Stimulated activated CD8-positive, alpha-beta memory T cell treated with anti-CD3 and anti-CD28 coated beads, Interleukin-2, amount 100 ng/mL, for 1 hour (primary cell): ENCODE results near the gene ORAI3.

Source experiments
- DNase-seq, 2 donors: peaks; one replicate each; pipeline ENCODE4 v3.0.0-alpha.2; 2020; ENCODE audit warnings: low read depth in 2 of 2

The ORAI3 gene

DNA sequence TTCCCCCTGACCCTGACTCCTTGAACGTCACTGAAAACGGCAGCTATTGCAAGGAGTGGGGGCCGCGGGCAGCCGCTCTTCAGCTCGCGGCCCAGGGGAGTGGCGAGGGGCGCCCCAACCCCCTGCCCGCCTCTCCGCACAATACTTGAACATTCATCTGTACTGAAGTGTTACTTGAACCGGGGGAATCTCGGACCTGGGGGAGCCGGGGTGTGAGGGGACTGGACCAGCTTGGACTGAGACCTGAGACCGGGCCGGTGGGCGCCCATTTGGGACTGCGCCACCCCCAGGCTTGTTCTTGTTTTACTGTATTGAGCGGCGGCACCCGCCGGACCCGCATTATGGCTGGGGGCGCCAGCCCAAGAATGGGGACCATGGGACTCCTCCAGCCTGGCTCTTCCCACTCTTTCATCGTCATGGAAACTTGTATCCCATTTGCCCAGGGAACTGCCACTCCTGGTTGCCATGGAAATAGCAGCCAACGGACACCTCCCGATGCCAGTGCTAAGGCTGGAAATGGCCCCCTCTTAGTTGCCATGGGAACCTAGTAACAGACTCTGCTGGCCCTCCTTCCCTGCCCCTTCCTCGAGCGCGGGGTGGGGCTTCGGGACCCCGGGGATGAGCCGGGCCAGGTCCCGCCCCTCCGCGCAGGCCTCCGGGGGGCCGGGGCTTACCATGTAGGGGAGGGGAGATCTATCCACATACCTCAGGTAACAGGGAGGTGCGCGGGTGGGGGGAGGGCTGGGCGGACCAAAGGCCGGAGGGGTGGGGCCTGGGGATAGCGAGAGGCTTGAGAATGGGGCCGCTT, 805 bp upstream of the ORAI3 start:
- DNase-seq: no peak

DNA sequence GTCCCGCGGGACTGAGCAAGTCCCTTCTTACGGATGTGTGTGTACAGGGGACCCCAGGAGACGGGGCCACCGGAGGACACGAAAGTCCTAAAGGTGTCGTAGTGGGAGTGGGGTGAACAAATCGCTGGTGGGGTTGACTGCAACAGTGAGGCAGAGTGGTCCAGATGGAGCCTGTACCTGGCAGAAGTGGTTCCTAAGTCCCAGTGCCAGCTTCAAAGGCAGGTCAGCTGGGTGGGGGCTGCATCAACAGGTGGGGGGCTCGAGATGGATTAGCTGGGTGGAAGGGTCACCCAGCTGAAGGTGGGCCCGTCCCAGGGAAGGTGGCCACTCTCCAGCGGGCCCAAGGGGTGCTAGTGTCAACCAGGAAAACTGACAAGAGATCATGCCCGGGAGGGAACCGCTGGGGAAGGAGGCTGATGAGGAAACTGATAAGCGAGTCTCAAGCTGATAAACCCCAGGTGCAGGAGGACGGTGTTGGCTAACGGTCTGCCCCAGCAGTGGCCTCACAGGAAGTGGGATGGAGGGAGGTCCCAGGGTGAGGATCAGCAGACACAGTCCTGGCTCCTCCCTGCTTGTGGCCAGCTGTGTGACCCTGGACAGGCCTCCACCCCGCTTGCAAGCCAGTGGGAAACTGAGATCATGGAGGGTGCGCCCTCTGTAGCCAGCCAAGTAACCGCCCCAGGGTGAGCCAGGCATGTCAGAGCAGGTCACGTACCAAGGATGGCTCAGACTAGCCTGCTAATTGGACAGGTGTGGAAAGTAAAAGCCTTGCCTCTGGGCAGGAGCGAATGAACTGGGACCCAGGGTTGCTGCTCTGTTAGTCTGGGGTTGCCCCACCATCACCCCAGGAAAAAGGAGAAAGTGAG, 1.0 kb downstream of the ORAI3 start:
- DNase-seq: no peak

DNA sequence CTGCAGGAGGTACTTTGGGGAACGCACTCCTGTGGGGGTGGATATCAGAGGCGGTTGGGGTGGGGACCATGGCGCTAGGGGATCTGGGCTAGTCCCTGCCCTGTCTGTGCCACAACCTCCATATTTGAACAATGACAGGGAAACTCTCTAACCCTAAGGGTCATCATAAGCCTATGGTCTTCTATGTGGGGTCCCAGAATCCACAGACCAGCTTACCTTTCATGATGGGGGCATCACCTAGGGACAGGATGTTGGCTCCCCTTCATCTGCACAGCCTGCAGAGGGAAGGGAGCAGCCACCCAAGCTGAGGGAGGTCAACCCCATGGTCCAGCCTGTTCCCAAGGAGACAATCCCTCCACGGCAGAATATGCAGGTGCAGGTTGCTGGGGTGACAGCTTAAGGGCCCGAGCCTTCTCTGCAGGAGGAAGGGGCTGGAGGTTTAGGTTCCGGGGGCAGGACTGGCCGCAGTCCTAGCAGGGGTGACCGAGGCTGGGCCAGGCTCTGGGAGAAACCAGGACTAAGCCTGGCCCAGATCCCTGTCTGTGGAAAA, 1.7 kb downstream of the ORAI3 start:
- no peak for DNase-seq

DNA sequence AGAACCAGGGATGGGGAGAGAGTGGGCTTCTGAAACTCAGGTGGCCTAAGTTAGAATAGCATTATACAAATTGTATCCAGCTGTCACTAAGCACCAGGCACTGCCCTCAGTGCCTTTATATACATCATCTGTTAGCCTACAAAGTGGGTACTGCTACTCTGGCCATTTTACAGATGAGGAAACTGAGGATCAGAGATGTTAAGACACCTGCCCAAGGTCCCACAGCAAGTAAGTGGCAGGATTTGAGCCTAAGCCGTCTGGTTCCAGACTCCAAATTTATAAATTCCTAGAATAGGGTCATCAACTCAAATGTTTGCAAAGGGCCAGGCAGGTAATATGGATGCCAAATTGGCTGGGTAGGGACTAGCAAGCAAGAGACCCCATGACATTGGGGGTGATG, 2.3 kb downstream of the ORAI3 start:
- no peak for DNase-seq

DNA sequence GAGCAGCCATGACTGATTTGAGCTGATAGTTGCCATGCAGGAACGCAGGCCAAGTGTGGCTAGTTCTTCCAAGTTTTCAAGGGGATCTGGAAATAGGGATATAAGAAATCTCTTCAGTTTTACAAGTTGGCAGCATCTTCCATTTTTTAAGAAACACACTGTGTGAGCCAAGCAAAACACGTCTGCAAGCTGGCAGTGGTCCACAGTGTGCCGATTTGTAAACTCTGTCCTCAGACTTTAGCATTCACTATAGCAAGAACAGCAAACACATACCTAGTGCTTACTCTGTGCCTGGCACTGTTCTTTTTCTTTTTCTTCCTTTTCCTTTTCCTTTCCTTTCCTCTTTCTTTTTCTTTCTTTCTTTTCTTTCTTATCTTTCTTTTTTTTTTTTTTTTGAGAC, 2.9 kb downstream of the ORAI3 start:
- no peak for DNase-seq

DNA sequence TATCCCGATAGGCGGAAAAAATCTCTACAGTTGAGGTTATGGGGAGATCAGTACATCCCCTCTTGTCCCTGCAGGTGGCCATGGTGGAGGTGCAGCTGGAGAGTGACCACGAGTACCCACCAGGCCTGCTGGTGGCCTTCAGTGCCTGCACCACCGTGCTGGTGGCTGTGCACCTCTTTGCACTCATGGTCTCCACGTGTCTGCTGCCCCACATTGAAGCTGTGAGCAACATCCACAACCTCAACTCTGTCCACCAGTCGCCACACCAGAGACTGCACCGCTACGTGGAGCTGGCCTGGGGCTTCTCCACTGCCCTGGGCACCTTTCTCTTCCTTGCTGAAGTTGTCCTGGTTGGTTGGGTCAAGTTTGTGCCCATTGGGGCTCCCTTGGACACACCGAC, 4.2 kb downstream of the ORAI3 start:
- DNase-seq: no peak

DNA sequence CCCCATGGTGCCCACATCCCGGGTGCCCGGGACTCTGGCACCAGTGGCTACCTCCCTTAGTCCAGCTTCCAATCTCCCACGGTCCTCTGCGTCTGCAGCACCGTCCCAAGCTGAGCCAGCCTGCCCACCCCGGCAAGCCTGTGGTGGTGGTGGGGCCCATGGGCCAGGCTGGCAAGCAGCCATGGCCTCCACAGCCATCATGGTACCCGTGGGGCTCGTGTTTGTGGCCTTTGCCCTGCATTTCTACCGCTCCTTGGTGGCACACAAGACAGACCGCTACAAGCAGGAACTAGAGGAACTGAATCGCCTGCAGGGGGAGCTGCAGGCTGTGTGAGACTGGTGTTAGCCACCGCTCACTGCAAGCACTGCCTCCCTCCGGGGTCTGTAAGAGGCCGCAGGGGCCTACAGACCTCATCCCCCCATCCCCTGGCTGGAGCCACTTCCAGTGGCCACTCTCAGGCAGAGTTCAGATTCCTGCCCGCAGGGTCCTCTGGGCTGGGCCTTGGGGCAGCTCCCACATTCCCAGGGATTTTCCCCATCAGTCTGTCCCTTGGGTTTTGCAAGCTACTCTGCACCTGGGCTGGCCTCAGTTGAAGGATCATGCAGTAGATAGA, 4.8 kb downstream of the ORAI3 start:
- peak in 1 of 2 donors; percentile 42 for DNase-seq

DNA sequence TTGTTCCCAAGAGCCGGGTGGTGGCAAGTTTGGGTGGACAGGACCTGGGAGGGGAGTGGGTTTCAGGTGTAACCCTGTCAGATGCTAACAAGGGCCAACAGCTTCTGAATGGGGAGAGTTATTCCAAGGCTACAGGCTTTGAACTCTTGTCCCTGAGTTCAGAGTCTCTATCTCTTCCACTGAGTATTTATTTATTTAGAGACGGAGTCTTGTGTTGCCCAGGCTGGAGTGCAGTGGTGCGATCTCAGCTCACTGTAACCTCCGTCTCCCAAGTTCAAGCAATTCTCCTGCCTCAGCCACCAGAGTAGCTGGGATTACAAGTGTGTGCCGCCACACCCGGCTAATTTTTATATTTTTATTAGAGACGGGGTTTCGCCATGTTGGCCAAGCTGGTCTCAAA, 6.1 kb downstream of the ORAI3 start:
- DNase-seq: no peak

DNA sequence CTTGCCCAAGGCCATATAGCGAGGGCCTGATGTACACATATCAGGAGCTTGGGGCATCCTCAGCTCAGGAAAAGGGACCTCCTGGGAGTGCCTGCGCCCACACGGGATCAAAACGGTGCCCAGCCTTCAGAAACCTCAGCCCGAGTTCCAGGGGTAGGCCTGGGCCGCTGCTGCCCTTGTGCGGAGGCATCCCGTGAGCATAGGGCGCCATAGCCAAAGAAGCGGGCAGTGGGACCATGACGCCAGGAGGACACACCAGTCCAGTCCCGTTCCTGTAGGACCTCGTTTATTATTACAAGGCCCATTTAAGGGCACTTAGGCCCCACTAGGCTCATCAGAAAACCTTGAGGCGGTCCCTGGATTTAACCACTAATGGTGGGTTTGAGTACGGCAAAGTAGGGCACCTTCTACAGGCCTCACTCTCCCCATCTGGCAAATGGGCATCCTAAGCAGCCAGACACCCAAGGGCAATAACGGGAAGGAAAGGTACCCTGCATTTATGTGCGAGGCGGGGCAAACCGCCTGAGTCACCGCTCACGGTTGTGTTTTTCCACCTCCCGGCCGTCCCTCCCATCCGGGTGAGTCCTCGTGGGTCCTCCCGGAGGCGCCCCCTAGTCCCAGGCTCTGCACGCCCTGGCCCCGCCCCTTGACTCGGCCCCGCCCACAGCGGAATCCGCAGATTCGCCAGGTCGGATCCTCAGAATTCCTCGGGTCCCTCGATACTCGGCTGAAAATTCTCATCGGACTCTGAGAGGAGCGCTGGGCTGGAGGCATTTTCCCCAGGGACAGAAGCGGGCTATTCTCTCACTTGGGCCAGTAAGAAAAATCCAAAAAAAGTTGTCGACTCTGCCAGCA, 8.0 kb downstream of the ORAI3 start:
- DNase-seq: peak; percentile 69 to 83

DNA sequence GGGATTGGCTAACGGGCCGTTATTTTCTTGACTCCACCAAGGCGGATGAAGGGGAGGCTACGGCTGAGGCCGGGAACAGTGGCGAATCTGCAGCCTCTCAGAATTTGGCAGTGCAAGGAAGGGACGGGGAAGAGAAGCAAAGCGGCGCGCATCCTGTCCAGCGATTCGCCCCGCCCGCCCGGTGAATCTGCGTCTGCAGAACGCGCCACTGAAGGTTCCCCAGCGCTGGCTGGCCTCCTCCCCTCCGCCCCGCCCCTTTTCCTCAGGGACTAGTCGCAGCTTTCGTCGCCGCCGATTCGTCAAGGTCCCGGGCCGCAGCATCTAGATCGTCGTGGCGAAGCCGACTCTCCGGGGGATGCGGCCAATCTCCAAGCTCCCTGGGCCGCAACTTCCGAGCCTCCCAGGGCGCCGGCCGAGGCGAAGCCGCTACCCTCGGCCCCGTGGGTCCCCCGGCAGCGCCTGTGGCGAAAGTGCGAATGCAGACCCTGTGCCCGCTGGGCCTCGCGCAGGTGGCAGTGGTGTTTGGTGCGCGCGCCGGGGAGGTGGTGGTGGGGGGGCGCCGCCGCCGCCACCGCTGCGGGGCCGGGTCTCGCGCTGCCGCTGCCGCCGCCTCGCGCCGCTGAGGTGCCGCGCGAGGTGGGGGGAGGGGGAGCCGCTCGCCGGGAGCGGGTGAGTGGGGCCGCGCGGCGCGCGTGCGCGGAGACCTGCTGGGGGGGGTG, 8.7 kb downstream of the ORAI3 start, which contains the start of gene SETD1A:
TSS of gene SETD1A (plus strand) at position 299 of the 719 bp plus-strand sequence. CDS start 978 bp downstream, outside the sequence.
- peak; percentile 92 to 97 for DNase-seq

DNA sequence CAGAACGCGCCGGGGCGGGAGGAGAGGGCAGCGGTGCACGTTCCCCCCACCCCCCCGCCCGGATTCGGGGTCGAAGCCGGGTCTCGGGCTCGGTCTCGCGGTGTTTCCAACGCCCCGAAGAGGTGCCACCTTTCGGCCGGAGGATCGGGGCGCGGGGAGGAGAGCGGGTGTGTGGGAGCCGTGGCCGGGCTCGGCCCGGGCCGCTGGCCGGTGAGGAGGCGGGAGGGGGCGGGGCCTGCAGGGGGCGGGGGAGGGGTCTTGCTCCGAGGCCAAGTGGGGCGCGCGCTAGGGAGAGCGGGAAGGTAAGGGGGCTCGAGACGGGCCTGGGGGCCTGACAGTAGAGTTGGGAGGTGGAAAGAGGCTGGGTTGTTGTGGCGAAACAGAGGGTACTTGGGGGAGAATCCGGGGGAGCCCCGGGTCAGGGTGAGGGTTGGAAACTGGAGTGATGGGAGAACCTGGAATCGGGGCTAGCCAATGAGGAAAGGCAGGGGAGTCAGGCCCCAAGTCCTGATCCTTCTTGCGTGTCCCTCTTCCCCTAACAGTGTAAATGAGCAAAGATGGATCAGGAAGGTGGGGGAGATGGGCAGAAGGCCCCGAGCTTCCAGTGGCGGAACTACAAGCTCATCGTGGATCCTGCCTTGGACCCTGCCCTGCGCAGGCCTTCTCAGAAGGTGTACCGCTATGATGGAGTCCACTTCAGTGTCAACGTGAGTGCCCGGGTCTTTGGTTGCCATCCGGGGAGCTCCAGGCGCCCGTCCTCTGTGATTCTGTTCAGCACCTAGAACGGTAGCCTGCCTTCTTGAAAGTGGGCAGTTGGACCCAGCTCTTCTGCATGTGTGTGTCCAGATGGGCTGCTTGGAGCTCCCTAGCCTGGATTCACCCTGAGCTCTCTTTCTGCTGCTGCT, 9.6 kb downstream of the ORAI3 start:
- DNase-seq: no peak

DNA sequence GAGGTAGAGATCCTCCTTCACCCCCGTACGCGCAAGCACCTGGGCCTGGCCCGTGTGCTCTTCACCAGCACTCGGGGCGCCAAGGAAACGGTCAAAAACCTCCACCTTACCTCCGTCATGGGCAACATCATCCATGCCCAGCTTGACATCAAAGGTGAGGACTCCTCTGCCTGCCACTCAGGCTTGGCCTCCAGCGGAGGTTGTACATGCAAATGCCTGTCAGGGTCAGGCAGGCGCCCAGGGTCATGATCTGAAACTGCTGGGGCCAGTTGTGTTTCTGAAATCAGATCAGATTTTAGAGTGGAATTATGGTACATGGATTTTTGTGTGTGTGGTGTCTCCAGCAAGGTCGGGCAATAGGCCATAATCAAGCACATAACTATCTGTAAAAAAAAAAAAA, 12.5 kb downstream of the ORAI3 start:
- DNase-seq: no peak

DNA sequence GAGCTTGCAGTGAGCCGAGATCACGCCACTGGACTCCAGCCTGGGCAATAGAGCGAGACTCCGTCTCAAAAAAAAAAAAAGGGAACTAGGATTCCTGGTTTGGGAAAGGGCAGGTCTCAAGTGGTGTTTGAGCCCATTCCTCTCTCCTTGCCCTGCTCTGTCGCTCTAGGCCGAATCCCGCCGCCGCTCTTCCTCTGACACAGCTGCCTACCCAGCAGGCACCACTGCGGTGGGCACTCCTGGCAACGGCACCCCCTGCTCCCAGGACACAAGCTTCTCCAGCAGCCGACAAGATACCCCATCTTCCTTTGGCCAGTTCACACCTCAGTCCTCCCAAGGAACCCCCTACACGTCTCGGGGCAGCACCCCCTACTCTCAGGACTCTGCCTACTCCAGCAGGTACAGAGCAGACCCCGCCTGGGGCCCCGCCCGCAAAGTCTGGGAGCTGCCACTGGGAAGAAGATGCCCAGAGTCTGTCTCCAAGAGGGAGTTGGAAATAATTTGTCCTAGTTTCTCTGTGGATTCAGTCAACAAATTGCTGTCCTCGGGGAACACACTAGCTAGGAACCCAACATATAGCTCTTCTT, 15.2 kb downstream of the ORAI3 start:
- no peak for DNase-seq

DNA sequence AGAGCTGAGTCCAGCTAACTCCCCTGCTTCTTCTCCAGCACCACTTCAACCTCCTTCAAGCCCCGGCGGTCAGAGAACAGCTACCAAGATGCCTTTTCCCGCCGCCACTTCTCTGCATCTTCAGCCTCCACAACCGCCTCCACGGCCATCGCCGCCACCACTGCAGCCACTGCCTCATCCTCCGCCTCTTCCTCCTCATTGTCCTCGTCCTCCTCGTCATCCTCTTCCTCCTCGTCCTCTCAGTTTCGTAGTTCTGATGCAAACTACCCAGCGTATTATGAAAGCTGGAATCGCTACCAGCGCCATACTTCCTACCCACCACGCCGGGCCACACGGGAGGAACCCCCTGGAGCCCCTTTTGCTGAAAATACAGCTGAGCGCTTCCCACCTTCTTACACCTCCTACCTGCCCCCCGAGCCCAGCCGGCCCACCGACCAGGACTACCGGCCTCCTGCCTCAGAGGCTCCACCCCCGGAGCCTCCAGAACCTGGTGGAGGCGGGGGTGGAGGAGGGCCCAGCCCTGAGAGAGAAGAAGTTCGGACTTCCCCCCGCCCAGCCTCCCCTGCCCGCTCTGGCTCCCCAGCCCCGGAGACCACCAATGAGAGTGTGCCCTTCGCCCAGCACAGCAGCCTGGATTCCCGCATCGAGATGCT, 15.8 kb downstream of the ORAI3 start:
- DNase-seq: no peak

DNA sequence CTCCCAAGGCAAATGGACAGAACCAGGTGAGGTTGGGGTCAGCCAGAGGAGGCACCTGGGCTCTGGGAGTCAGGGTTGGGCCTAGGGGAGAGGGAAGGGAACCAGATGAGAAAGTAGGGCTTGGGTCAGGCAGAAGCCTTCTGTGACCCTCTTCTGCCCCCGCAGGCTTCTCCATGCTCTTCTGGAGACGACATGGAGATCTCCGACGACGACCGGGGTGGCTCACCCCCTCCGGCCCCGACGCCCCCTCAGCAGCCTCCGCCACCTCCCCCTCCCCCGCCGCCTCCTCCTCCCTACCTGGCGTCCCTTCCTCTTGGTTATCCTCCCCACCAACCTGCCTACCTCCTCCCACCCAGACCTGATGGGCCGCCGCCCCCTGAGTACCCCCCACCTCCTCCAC, 16.6 kb downstream of the ORAI3 start:
- no peak for DNase-seq

DNA sequence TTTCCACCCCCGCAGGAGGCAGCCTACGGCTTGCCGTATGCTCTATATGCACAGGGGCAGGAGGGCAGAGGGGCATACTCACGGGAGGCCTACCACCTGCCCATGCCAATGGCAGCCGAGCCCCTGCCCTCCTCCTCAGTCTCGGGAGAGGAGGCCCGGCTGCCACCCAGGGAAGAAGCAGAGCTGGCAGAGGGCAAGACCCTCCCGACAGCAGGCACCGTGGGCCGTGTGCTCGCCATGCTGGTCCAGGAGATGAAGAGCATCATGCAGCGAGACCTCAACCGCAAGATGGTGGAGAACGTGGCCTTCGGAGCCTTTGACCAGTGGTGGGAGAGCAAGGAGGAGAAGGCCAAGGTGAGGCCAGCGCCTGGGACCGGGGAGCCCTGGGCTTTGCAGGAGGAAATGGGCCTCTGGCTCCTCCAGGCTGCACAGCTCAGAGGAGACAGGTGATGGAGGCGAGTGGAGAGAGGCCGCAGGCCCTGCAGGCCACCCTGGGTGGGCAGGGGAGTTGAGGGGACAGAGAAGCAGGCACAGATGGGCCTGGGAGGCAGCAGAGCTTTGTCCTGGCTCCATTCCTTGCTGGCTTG, 17.3 kb downstream of the ORAI3 start:
- DNase-seq: no peak

DNA sequence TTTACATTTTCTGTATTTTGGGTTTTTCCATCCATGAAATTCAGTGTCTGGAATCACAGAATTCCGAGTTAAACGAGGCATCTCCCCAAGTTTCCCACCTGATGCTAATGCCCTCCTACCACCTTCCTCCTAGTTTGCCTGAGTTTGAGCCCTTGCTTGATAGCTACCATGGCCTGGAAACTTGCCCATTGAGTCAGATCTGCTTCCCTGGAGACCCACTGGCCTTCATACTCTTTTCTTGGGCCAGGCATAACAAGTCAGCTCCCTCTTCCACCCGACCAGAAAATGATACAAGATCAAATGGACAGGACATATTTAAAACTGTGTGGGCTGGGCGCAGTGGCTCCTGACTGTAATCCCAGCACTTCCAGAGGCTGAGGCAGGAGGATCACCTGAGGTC, 18.9 kb downstream of the ORAI3 start:
- no peak for DNase-seq

DNA sequence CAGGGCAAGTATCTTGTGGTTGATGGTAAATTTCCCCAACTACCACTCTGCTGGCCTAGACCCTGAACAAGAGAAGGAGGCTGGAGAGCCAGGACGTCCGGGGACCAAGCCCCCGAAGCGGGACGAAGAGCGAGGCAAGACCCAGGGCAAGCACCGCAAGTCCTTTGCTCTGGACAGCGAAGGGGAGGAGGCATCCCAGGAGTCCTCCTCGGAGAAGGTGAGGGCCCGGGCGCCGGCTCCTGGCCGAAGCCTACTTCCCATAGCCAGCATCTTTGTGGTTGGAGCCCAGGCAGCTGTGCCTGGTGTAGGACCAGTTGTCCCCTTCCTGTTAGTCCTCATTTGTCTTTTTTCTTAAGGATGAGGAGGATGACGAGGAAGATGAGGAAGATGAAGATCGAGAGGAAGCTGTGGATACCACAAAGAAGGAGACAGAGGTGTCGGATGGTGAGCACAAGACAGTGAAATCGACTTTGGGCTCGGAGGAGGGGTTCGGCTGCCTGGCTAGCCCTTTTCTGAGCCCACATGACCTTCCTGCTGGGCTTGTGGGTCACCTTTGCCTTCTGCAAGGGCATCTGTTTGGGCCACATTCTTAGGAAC, 20.5 kb downstream of the ORAI3 start:
- no peak for DNase-seq
